ENCODE results near the gene VSTM5. TPM values are rescaled to one million over a fixed set of nuclear protein-coding genes. Genes with fewer than 3 reads are reported as not detected.

Gene VSTM5
- total and polyA plus RNA-seq, 2 donors from 2014 or later = 0.41 to 1.8 TPM

DNA sequence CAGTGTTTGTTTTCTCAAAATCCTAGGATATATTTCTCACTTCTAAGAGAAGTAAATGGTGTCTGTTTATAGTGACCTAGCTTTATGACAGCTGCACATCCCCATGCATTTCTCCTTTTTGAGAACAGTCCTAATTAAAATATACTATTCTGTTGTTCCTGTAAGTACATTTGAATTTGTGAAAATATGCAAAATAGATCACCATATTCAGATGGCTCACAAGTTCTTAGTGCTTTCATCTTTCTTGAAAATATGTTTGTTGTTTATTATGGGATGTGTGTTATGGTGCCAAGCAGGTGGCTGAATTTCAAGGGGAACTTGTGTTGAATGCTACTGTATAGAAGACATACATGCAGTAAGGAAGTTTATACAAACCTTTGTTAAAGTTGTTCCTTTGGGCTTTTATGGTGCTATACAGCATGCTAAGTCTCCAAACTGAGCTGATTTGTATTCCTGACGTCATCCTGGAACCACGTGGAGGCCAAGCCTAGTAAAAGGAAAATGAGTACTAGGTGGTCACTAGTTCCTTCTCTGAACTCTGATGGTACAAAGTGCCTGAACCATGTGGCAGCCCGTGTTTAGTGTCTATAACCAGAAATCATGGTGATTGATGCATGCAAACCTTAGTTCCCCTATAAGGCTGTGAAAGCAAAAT, 7.8 kb upstream of the VSTM5 start:
- Histone ChIP-seq H3K4me1 (ENCODE audit: control insufficient read depth in 2 of 3, insufficient read depth in 2 of 3, low read depth in 1 of 3, low read length in 3 of 3) (no peaks in the 10 kb centered on the region), H3K9me3 (ENCODE audit: control insufficient read depth in 2 of 3, insufficient read depth in 1 of 3, low read length in 3 of 3) (no peaks in the 10 kb centered on the region), H3K4me3 (ENCODE audit: low read length in 3 of 3) (no peak overlapping the region), H3K36me3 (ENCODE audit: control insufficient read depth in 2 of 3, insufficient read depth in 3 of 3, low read length in 3 of 3) (no peaks in the 10 kb centered on the region), H3K27ac (ENCODE audit: low read depth in 2 of 2, low read length in 2 of 2) (no peak overlapping the region), H3K9ac (ENCODE audit: low read length in 3 of 3) (no peak overlapping the region), H3K27me3 (ENCODE audit: control insufficient read depth, insufficient read depth, low read length) (no peaks in the 10 kb centered on the region)
- DNase-seq = peak in 1 of 5 donors; percentile 4
- FAIRE-seq = no peak
- intact Hi-C loops (cut with DNase I) = no loop called here
- TF ChIP-seq, protein P1, sequence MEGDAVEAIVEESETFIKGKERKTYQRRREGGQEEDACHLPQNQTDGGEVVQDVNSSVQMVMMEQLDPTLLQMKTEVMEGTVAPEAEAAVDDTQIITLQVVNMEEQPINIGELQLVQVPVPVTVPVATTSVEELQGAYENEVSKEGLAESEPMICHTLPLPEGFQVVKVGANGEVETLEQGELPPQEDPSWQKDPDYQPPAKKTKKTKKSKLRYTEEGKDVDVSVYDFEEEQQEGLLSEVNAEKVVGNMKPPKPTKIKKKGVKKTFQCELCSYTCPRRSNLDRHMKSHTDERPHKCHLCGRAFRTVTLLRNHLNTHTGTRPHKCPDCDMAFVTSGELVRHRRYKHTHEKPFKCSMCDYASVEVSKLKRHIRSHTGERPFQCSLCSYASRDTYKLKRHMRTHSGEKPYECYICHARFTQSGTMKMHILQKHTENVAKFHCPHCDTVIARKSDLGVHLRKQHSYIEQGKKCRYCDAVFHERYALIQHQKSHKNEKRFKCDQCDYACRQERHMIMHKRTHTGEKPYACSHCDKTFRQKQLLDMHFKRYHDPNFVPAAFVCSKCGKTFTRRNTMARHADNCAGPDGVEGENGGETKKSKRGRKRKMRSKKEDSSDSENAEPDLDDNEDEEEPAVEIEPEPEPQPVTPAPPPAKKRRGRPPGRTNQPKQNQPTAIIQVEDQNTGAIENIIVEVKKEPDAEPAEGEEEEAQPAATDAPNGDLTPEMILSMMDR (IDR thresholded peaks at IDR 0.05; ENCODE audit: borderline replicate concordance, extremely low read depth, insufficient read depth) = no peak

DNA sequence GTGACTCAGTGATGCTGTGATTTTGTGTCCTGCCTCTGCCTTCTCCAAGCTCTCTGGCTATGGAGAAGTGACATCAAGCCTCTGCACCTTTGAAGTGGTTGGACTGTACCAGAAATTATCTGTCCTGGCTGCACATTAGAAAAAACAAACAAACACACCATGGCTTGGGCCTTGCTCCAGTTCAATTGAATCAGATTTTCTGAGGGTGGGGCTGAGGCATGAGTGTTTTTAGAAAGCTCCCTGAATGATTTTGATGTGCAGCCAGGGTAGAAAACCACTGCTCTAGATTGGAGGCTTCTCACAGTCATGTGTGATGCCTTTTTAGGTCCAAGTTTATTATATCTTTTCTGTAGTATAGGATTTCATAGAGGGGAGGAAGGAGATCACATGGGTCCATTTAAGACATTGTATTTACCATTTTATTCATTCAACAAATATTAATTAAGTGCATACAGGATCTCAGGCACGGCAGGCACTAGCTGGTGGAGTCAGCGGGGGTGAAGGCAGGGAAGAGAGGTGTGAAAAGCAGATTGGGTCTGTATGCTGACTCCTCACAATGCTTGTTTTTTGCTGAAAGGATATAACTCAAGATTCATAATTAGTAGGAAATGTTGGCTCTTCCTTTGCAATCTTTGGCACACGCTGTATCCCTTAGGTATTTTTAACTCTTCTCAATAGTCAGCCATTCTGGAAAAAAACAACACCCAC, 7.1 kb upstream of the VSTM5 start:
- Histone ChIP-seq H3K9me3 (ENCODE audit: control insufficient read depth in 2 of 3, insufficient read depth in 1 of 3, low read length in 3 of 3) (no peaks in the 10 kb centered on the region), H3K27ac (ENCODE audit: low read depth in 2 of 2, low read length in 2 of 2) (no peak overlapping the region), H3K36me3 (ENCODE audit: control insufficient read depth in 2 of 3, insufficient read depth in 3 of 3, low read length in 3 of 3) (no peaks in the 10 kb centered on the region), H3K27me3 (ENCODE audit: control insufficient read depth, insufficient read depth, low read length) (no peaks in the 10 kb centered on the region), H3K9ac (ENCODE audit: low read length in 3 of 3) (no peak overlapping the region), H3K4me1 (ENCODE audit: control insufficient read depth in 2 of 3, insufficient read depth in 2 of 3, low read depth in 1 of 3, low read length in 3 of 3) (no peaks in the 10 kb centered on the region), H3K4me3 (ENCODE audit: low read length in 3 of 3) (no peak overlapping the region)
- TF ChIP-seq, protein P1 (IDR thresholded peaks at IDR 0.05; ENCODE audit: borderline replicate concordance, extremely low read depth, insufficient read depth) = no peak
- intact Hi-C loops (cut with DNase I) = no loop called here
- DNase-seq = no peak
- FAIRE-seq = no peak

DNA sequence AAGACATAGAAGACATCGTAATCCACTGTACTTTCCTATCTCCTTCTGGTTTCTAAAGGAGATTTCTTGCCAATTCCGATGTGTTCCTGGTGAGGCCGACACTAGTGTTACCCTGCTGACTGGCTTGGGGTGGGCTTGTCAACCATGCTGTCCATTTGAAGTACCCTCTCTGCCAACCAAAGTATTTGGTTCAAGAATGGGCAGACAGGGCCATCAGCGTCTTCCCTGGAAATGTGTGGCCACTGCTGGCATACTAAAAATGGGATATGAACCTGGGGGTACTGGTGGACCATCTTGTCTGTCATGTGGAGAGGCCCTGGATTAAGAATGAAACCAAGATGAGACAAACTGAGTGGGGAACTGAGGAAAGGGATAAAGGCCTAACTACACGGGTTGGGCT, 1.8 kb upstream of the VSTM5 start:
- DNase-seq (no peak), FAIRE-seq (no peak)
- no peak overlapping the region for H3K9ac ChIP-seq (ENCODE audit: low read length in 3 of 3)
- no peak overlapping the region for H3K4me3 ChIP-seq (ENCODE audit: low read length in 3 of 3)
- H3K27me3 ChIP-seq (ENCODE audit: control insufficient read depth, insufficient read depth, low read length) = no peaks in the 10 kb centered on the region
- intact Hi-C loops (cut with DNase I) = no loop called here
- TF ChIP-seq, protein P1 (IDR thresholded peaks at IDR 0.05; ENCODE audit: borderline replicate concordance, extremely low read depth, insufficient read depth) = no peak
- H3K36me3 ChIP-seq (ENCODE audit: control insufficient read depth in 2 of 3, insufficient read depth in 3 of 3, low read length in 3 of 3) = no peaks in the 10 kb centered on the region
- H3K4me1 ChIP-seq (ENCODE audit: control insufficient read depth in 2 of 3, insufficient read depth in 2 of 3, low read depth in 1 of 3, low read length in 3 of 3) = no peaks in the 10 kb centered on the region
- H3K27ac ChIP-seq (ENCODE audit: low read depth in 2 of 2, low read length in 2 of 2) = no peak overlapping the region
- no peaks in the 10 kb centered on the region for H3K9me3 ChIP-seq (ENCODE audit: control insufficient read depth in 2 of 3, insufficient read depth in 1 of 3, low read length in 3 of 3)

All from kidney (tissue), 14 donors.